DND-41 (cell line): ENCODE results near the gene CHST12.

ENCODE experiments used
- CTCF ChIP-seq: IDR thresholded peaks from 2 replicates; pipeline ENCODE4 v1.5.1; 2012; ENCODE audit warnings: borderline replicate concordance, low read length, moderate library complexity, mild to moderate bottlenecking; ENCODE audit not compliant: poor library complexity, severe bottlenecking; ENCODE audit errors: extremely low read depth
- EZH2 ChIP-seq: IDR thresholded peaks from 3 replicates; pipeline ENCODE4 v1.6.1; 2012; ENCODE audit warnings: borderline replicate concordance, low read depth, mild to moderate bottlenecking, moderate library complexity, low read length, inconsistent platforms; ENCODE audit not compliant: severe bottlenecking

DNA sequence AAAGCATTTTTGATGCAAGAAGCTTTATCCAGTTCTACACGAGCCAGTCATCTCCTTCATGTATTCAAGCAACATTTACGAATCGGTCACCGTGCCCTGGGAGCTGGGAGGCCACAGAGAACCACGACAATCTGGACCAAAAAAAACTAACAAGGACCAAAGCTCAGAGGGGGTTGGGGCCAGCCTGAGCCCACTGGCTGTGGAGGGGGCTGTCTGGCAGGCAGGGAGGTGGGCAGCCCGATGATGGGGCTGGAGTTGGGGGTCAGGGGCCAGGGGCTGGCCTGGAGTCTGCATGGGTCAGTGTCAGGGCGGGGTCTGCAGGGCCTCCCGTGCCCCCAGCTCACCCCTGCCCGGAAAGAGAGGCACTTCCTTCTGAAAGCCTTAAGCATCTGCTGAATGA lies 85.3 kb downstream of the CHST12 start:
- TF ChIP-seq CTCF (no peak), EZH2 (no peak)
